ENCODE data around the gene USH2A. TPM values are rescaled to one million over a fixed set of nuclear protein-coding genes. Genes with fewer than 3 reads are reported as not detected.

USH2A gene
- total RNA-seq, 1 donor from 2014 or later: 1.5 TPM

DNA sequence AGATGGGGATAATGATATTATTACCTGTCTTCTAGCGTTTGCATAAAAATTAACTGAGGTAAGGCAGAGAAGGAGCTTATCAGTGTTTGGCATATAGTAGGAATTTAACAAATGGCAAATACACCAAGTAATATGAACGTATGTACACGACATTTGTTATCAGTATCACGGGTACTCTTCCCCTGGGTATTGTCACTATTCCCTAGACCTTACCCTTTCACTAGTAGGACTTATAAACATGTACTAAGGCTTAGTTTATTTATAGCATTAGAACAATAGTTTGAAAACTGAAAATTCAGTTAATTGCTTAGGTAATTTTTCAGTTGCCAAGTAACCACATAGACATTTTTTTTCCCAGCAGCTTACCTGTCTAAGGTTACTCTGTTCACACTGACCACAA, 669.1 kb downstream of the USH2A start:
- no peak for DNase-seq (ENCODE audit: low spot score)
- ATAC-seq: no peak

DNA sequence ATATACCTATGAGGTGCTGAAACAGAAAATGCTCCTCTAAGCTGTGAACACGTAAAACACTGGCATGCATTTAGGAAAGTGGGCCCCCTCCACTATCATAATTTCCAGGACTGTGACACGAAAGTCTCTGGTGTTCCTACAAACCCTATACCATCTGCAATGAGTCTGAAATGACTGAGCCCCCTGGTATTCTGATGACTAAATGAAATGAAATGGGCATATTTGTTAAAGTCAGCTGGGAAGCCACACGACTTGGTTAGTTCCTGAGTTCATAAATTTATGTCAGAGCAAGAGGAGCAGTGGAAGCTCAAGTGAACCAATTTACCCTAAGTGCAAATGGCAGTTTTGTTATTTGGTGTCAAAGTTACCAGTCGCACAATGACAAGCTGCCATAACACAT, 673.8 kb downstream of the USH2A start:
- DNase-seq (ENCODE audit: low spot score) (no peak), ATAC-seq (no peak)

DNA sequence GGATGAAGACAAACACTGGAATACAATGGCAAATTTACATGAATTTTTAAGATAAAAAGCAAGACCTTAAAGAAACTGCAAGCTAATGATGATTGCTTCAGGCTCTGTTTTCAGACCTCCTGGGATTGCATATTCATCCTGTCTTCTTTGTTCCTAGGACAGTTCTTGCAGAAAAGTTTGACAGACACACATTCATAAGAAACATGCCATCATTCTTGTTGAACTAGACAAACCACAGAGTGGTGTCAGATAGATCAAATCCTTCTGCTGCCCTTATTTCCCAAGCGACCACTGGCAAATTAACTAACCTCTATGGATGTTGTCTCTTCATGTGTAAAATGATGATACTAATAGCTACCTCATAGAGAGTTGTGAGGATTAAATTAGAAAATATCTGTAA, 674.8 kb downstream of the USH2A start:
- no peak for DNase-seq (ENCODE audit: low spot score)
- no peak for ATAC-seq

DNA sequence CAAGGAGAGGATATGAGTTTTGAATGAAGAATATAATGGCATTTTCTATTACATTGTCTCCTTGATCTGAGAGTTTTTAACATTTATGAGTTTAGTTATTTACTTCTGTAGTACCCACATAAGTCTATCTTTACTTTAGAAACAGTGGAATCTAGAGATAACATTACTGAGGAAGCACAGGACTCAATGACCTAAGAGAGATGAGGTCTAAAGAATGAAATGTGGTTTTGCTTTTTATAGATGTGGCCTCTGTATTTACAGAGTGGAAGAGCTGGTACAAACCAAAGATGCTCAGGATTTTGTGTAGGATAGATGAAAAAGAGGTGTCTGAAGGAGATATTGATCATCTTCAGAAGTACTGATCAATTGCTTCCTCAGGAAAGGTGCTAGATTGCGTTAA, 678.8 kb downstream of the USH2A start:
- no peak for ATAC-seq
- DNase-seq (ENCODE audit: low spot score): no peak

DNA sequence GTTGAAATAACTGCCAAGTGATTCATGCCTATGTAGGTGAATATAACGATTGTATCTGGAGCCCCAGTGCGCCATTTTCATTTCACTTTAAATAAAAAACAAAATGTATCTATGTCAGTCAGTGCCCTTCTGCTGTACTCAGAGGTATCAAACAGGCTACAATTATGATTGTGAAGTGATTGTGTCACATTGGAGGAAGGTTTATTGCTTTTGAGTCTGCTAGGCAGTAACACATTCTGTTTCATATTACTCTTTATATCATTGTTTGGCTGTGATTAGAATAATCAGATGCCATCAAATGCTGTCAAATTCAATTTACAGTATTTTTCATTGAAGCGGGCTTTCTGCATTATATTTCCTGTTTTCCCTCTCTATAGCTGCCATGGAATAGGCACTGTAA, 684.2 kb downstream of the USH2A start:
- ATAC-seq: no peak
- DNase-seq (ENCODE audit: low spot score): no peak

DNA sequence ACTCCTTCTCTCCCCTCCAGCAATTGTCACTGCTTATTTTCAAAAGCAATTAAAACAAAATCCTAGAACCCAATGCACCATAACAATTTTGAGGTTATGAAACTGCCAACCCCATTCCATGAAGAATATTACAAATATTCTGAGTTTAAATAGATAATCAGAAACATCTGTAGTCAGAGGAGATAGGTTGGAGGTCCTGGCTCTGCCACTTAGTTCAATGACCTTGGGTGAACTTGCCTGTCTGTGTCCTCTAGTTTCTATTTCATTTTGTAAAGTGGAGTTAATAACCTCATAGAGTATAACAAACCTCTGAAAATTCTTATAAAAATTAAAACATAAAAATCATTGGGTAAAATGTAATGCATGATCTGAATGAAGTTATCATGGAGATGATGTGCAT, 691.5 kb downstream of the USH2A start:
- DNase-seq (ENCODE audit: low spot score) (no peak), ATAC-seq (peak; percentile 49)

DNA sequence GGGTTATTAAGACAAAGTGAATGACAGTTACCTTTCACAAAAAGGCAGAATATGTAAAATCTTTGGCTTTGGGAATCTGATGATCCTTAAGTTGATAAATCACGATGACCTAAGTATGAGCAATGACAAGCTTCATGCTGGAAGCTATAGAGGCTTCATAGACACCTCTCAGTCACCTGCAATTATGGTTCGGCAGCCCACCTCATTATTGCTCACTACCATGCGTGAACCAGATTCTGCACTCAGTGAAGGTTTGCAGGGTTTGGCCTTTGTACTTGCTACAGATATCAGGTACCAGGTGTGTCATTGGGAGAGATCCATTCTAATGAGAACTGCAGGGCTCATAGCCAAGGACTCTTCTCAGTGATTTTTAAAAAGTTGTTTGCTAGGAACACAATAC, 692.6 kb downstream of the USH2A start:
- ATAC-seq (no peak), DNase-seq (ENCODE audit: low spot score) (no peak)

DNA sequence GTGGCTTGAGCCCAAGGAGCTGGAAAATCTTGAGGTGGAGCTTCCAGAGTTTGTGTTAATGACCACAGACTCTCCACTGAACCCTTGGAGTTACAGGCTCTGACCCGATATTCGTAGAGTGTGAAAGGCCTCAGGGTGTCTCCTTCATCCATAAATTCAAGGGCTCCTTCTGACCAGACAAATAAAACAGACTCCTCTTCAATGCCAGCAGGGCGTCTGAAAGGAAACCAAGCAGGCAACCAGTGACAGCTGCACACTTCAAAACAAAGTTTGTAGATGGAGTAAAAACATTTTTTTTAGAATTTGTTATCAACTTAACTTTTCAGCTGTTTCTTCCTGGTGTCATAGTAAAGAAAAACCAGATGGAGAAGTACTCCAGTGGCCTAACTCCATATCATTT, 695.1 kb downstream of the USH2A start:
- ATAC-seq (no peak), DNase-seq (ENCODE audit: low spot score) (no peak)

DNA sequence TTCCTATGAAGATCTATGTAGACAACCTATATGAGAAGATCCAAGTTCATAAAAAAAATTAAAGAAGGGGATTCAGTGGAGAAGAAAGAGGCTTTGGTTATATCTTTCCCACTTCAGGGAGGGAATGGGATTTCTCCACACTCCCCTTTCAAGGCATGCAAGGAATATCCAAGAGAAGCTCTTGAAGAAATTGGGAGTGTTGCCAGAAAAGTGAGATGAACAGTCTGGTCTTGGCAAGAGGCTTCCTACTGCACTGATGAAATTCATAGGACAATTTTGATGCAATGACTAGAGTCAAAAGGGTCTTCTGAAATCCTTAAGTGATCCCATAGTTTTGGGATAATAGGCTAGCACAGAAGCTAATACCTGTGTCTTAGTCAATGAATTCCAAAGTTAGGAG, 703.1 kb downstream of the USH2A start:
- DNase-seq (ENCODE audit: low spot score): no peak
- ATAC-seq: no peak

DNA sequence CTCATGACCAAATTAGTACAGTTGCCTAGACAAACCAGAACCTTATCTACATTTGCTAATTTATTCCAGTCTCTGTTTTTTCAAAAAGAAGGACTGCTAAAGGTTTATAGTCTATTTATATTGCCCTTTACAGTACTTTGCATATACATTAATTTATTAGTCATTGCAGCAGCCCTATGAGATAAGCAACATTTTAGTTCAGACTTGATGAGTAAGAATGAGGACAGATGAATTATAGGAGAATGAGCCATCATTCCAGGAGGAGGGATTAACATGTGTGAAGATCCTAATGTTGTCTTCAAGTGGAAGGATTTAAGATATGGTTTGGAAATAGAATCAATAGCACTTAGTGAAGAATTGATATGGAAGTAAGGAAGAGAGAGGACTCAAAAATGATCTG, 703.7 kb downstream of the USH2A start:
- no peak for DNase-seq (ENCODE audit: low spot score)

DNA sequence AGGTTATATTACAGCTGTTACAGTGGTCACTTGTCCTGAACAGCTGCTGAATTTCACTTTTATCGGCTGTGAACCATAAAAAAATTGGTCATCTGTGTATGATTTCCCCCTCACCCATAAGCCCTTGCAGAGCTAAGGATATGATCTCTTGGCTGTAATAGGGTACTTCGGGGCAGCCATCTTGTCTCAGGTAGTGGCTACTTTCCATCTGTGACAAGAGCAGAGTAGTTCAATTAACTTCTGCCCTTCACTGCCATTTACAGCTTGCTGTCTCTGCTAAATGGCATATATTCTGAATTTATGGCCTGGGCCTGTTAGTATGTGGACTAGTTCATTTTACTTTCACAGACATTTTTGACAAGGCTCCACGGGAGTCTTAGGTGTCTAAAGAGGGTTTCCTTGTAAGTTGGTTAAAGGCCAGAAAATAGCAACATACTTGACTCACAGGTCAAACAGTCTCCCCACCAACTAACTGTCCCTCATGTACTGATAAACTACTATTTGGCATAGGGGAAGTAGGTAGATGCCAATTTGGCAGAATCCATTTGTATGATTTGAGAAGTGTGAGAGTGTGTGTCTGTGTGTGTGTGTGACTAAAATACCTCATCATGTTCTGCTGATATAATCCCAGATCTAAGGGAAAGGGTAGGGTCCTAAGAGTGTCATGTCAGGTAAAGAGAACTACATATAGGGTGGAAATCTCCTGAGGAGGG, 704.5 kb downstream of the USH2A start:
- ATAC-seq (peak; percentile 75), DNase-seq (ENCODE audit: low spot score) (no peak)

More for the DNA sequence above, 703.7 kb downstream of the USH2A start:
- no peak for ATAC-seq

DNA sequence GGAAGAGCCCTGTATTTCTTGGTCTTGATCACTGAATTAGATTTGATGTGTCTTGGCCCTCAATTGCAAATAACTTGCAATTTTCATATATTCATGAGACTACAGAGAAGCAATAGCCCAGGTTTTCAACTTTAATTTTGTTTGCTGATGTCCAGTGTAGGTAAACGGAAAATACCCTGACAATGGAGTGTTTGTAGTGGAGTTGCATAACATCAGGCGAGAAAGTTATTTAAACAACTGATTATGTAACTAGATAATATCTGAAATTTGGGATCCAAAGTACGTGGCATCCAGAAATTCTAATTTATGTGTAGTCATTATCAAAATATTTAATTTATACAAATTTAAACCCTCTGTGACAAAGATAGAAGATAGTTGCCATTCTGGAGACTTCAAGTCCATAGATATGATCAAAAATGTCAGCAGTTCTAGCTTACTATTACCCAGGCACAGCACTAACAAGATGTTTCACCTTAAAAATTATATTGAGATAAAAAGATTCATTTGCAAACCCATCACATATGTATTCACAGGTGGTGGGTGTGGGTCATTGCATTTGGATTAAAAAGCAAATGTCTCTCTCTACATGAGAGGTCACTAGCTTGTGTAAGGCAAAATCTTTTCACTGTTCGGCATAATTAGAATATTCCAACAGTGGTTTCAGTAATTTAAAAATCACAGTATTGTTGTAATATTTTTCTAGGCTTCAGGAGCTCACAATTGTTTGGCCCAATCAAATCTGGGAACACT, 705.4 kb downstream of the USH2A start:
- DNase-seq (ENCODE audit: low spot score) (no peak), ATAC-seq (peak; percentile 70)

DNA sequence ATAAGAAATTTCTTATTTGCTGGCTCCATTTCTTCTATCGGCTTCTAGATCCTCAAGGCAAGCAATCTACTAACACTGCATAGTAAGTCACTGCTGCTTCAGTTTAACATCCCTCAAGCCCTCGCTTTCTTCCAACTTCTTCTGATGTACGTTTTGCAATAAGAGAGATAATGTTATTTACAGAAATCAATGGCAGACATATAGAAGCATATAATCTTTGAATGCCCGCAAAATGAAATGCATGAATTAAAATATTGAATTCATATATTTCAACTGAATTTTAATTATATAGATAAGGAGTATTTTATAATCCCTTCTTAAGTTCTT, 712.4 kb downstream of the USH2A start:
- no peak for ATAC-seq
- DNase-seq (ENCODE audit: low spot score): no peak

DNA sequence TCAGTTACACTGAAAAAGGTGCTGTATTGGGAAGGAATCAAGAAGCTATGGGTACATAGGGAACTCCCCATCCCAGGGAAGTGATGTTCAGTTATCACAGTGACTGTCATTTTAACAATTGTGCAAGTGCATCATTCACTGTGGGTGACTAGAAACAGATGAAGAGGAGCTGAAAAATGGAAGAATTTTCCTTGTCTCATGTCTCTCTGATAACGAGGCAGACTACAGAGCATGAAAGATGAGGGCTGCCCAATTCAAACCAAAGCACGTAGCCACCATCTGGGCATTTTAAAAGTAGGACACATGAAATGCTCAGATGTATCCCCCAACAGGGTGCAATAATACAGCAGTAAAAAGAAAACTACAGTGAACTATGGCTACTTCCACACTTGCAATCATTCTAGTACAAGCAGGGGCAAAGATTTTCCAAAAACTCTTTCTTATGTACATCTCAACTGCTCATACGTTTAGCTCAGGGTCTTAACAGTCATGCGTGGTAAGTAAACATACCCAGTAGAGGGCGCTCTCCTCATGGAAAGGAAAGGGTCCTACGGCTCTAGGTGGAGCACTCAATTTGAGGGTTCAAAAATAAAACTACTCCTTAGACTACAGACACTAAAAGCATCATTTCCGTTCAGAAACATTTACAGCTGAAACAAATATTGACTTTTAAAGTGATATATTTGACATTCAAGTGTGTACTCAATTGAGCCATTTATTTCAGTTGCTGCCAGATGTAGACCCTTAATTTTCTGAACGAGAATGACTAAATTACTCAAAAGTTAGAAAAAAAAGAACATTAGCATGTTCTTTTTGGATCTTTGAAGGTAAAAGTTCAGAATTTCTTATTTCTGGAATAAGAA, 713.0 kb downstream of the USH2A start:
- ATAC-seq: peak; percentile 85
- DNase-seq (ENCODE audit: low spot score): no peak

DNA sequence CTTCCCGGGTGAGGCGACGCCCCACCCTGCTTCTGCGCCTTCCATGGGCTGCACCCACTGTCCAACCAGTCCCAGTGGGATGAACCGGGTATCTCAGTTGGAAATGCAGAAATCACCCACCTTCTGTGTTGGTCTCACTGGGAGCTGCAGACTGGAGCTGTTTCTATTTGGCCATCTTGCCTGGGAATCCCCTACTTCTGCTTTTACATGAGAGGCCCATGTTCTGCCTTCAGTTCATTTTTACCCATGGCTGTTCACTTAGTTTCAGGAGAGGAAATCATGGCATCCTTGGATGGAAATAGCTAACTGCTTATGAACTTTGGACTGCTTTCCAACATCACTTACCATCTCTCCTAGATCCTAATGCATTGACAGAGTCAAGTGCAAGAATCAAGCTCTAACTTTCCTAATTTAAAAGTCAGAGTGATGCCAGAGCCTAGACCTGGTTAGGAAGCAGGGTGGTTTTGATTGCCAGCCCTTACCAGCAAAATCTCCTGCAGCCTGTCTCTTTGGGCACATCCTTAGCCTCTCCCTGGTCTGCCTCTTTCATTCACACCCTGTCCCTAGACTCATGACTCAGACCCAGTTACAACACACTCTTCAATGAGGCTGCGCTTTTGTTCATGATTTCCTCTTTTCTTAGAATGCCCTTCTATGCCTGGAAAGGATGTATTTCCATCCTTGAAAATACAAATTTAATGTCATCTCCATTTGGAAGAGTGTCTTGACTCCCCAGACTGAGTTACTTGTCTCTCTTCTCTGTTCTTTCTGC, 719.0 kb downstream of the USH2A start:
- DNase-seq (ENCODE audit: low spot score): no peak
- no peak for ATAC-seq

DNA sequence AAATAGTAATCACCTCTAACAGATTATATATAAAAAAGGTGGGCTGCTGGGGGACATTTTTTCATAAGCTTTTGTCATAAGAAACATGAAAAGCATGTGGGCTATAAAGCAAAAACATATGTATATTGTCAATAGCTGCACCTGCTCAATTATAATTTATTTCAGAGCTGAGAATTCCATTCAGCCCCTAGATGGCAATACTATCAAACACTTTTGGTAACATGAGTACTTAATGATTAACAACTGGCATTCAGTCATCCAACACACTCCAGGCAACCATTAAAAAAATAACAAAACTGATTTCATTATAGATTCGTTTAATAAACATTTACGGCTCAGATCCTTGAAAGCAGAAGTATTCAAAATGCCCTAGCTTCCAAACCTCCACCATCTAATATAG, 741.0 kb downstream of the USH2A start:
- DNase-seq (ENCODE audit: low spot score) (no peak), ATAC-seq (peak; percentile 94)

DNA sequence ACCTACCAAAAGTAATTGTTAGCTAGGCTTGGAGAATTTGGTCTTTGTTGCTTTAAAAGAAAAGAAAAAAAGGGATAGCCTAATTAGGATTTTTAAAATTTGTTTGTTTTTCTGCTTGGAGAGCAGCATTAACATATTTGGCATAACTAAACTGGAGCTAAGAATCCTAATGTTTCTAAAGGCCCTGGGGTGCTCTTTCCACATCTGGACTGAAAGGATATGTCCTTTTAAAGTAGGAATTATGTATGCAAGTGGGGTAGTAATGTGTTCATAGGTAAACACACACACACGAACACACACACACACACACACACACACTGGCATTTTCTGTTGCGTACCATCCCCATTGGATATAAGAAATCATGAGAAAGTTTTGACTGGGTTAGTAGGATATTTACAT, 742.2 kb downstream of the USH2A start:
- no peak for ATAC-seq

DNA sequence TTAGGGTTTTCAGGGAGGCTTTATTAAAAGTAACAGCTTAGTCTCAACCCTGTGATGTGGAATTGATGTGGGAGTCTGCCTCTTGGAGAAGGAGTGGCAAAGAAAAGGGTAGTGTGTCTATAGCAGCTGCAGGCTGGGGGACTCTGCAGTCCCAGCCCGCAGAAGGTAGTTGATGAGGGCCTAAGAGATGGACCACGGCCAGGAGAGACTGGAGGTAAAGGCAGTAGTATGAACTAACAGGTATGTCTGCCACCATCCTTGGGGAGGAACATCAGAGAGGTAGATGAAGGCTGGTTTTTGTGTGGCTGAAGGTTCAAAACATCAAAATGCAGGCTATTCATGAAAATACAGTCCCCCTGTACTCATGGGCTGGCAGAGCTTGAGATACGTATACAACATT, 744.0 kb downstream of the USH2A start:
- no peak for ATAC-seq
- DNase-seq (ENCODE audit: low spot score): no peak

More for the DNA sequence above, 742.2 kb downstream of the USH2A start:
- DNase-seq (ENCODE audit: low spot score): no peak

DNA sequence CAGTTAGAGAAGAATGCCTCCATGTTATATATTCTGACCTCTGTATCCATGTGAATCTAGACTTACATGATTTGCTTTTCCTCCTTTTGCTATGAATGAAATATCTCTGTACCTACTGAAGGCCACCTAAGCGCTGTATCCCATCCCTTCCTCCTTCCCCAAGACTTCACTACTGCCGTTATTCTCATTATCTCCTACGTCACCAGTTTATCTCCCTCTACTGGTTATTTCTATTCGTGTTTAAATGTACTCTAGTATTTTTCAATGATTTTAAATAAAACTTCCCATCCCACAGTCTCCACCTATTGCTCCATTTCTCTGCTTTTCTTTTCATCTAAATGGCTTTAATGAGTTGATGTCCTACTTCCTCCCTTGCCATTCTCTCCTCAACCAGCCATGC, 746.1 kb downstream of the USH2A start:
- ATAC-seq (peak; percentile 89), DNase-seq (ENCODE audit: low spot score) (no peak)

DNA sequence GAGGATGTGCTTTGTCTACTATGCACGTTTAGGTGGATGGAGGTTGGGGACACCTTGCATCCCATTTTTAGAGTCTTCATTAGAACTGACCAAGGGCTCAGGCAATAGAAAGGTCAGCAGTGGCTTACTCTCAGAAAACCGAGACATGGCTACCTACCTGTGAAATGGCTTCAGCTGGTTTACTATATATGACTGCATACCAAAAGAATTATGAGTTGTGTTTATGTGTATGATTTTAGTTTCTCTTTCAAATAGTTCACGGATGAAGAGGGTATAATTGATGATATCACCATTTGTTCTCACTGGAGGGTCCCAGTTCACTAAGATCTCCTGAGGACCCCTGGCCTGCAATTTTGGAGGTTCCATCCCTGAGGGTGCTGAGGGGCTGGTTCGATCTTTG, 749.3 kb downstream of the USH2A start:
- ATAC-seq (no peak), DNase-seq (ENCODE audit: low spot score) (no peak)

DNA sequence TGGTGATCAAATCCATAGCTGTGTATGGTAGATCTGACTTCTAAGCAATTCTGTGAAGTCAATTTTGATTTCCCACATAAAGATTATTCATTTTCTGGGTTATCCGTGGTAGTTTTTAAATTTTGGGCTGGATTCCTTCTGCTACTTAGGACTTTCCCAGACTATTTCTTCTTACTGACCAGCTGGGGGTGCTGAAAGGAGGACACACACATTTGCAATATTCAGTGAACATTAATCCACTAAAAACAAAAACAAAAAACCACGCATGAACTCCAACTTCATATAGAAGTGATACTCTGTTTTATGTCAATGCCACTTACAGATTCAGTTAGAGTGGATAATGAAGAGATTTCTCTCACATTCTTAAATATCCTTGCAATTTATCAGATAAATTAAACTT, 750.8 kb downstream of the USH2A start:
- ATAC-seq (no peak), DNase-seq (ENCODE audit: low spot score) (no peak)
